HepG2 (cell line): Measurements from ENCODE around the gene WWP2.

Experiments used
- CHD2 ChIP-seq: IDR thresholded peaks from 2 replicates; pipeline ENCODE4 v1.6.1; 2011; ENCODE audit warnings: low read depth, low read length, improper control_type of control experiment
- SP1 ChIP-seq, 2 experiments: fragments of 450-650 bp in 1 of 2; sonication (generic) in 1 of 2; formaldehyde crosslinking in 1 of 2; IDR thresholded peaks; 2 replicates each; pipeline versions ENCODE4 v1.4.0 to v1.6.1; 2016 to 2020; ENCODE audit warnings: missing genetic modification reagents in 1 of 2

DNA sequence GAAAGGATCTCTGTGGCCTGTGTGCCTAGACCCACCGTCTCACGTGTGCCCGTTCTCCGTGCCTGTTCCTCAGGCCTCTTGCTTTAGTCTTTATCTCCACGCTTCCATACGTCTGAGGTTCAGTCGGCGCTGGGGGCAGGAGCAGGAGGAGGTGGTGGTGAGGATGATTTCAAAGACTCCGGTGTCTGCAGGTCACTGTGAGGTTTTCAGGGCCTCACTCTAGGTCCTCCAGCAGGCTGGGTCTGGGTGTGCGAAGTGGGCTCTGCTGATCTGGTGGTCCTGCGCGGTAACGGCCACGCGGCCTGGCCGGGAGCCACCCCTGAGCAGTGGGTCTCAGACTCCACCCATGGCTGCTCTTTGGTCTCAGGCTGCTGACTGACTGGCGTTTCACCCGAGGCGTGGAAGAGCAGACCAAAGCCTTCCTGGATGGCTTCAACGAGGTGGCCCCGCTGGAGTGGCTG is 174.6 kb downstream of the WWP2 start:
- TF ChIP-seq CHD2 (no peak), SP1 (IDR thresholded peaks at IDR 0.05) (no peak), SP1 (CRISPR knock-in tag; IDR thresholded peaks at IDR 0.05) (no peak)
